Neural cell (in vitro differentiated cells): Measurements from ENCODE around the gene TMPRSS4. TPM values are rescaled to one million over a fixed set of nuclear protein-coding genes. Genes with fewer than 3 reads are reported as not detected.

Source experiments
- H2AFZ ChIP-seq: fragments of 200-600, 300-800 bp; sonication (generic), shearing (Covaris generic); 2 replicates; pipeline ENCODE4 v1.6.0; 2014; ENCODE audit warnings: low read depth, mild to moderate bottlenecking, antibody characterized with exemption, low read length, moderate library complexity
- H3F3A ChIP-seq: fragments of 200-600 bp; shearing (Covaris generic); 2 replicates; pipeline ENCODE4 v1.6.1; 2016; ENCODE audit warnings: mild to moderate bottlenecking, moderate library complexity, mixed read lengths, antibody characterized with exemption, low read length; ENCODE audit not compliant: insufficient read depth, poor library complexity, severe bottlenecking
- H3K27ac ChIP-seq: fragments of 200-600, 300-800 bp; sonication (generic), shearing (Covaris generic); 2 replicates; pipeline ENCODE4 v1.5.1; 2014; ENCODE audit warnings: mild to moderate bottlenecking, low read length, moderate library complexity
- H3K27me3 ChIP-seq: fragments of 300-800, 200-600 bp; sonication (generic), shearing (Covaris generic); 2 replicates; pipeline ENCODE4 v1.6.0; 2014; ENCODE audit warnings: mild to moderate bottlenecking, low read depth, low read length, moderate library complexity; ENCODE audit not compliant: insufficient read depth
- H3K36me3 ChIP-seq: fragments of 300-800, 200-600 bp; sonication (generic), shearing (Covaris generic); 2 replicates; pipeline ENCODE4 v1.5.1; 2014; ENCODE audit warnings: mild to moderate bottlenecking, antibody characterized with exemption, low read length, moderate library complexity; ENCODE audit not compliant: insufficient read depth
- H3K4me2 ChIP-seq: fragments of 300-800, 200-600 bp; sonication (generic), shearing (Covaris generic); 2 replicates; pipeline ENCODE4 v1.6.0; 2014; ENCODE audit warnings: mild to moderate bottlenecking, low read length
- H3K4me3 ChIP-seq: fragments of 300-800, 200-600 bp; sonication (generic), shearing (Covaris generic); 2 replicates; pipeline ENCODE4 v1.5.1; 2014; ENCODE audit warnings: mild to moderate bottlenecking, low read length, moderate library complexity
- H3K79me2 ChIP-seq: fragments of 200-600 bp; shearing (Covaris generic); replicated peaks from 2 replicates; pipeline ENCODE4 v1.6.0; 2014; ENCODE audit warnings: mild to moderate bottlenecking, low read length, moderate library complexity; ENCODE audit not compliant: insufficient read depth
- H3K9ac ChIP-seq: fragments of 300-800, 200-600 bp; sonication (generic), shearing (Covaris generic); 2 replicates; pipeline ENCODE4 v1.6.1; 2016; ENCODE audit warnings: mild to moderate bottlenecking, low read length, mixed read lengths
- H3K9me2 ChIP-seq: fragments of 200-600 bp; shearing (Covaris generic); 2 replicates; pipeline ENCODE4 v1.6.1; 2016; ENCODE audit warnings: mild to moderate bottlenecking, low read length, mixed read lengths; ENCODE audit not compliant: insufficient read depth
- H3K9me3 ChIP-seq: fragments of 200-600, 300-800 bp; sonication (generic), shearing (Covaris generic); 2 replicates; pipeline ENCODE4 v1.6.1; 2016; ENCODE audit warnings: mild to moderate bottlenecking, mixed run types, low read length, moderate library complexity, mixed read lengths
- H4K20me1 ChIP-seq: fragments of 200-600 bp; shearing (Covaris generic); 2 replicates; pipeline ENCODE4 v1.6.1; 2016; ENCODE audit warnings: mild to moderate bottlenecking, mixed run types; ENCODE audit not compliant: insufficient read depth
- CTCF ChIP-seq: fragments of 450-650 bp; IDR thresholded peaks from 2 replicates; pipeline ENCODE4 v1.5.1; 2014; ENCODE audit warnings: antibody characterized with exemption, mild to moderate bottlenecking, moderate library complexity; ENCODE audit not compliant: poor library complexity, severe bottlenecking
- EP300 ChIP-seq: fragments of 450-650 bp; conservative IDR thresholded peaks from 2 replicates; pipeline ENCODE4 v1.6.1; 2014; ENCODE audit warnings: antibody characterized with exemption, mild to moderate bottlenecking, moderate library complexity; ENCODE audit not compliant: poor library complexity, severe bottlenecking
- EZH2 ChIP-seq: fragments of 200-600, 300-800 bp; shearing (Covaris generic), sonication (generic); IDR thresholded peaks from 2 replicates; pipeline ENCODE4 v1.6.1; 2014; ENCODE audit warnings: antibody characterized with exemption, low read length, borderline replicate concordance, mild to moderate bottlenecking; ENCODE audit not compliant: insufficient read depth, poor library complexity, severe bottlenecking
- MXI1 ChIP-seq: fragments of 450-650 bp; conservative IDR thresholded peaks from 2 replicates; pipeline ENCODE4 v1.6.1; 2014; ENCODE audit warnings: antibody characterized with exemption, mild to moderate bottlenecking; ENCODE audit not compliant: poor library complexity, severe bottlenecking
- POLR2AphosphoS5 ChIP-seq: IDR thresholded peaks from 2 replicates; pipeline ENCODE4 v1.6.1; 2012
- RAD21 ChIP-seq: fragments of 450-650 bp; conservative IDR thresholded peaks from 2 replicates; pipeline ENCODE4 v1.6.1; 2014; ENCODE audit warnings: antibody characterized with exemption, mild to moderate bottlenecking, moderate library complexity
- SMC3 ChIP-seq: fragments of 450-650 bp; conservative IDR thresholded peaks from 2 replicates; pipeline ENCODE4 v1.6.1; 2014; ENCODE audit warnings: antibody characterized with exemption, mild to moderate bottlenecking, moderate library complexity; ENCODE audit not compliant: poor library complexity
- TAF1 ChIP-seq: IDR thresholded peaks from 2 replicates; pipeline ENCODE4 v1.6.1; 2012; ENCODE audit warnings: low read depth
- polyA plus RNA-seq: library from polyadenylated mRNA; depleted of rRNA; stranded (reverse); fragments of >200 nt; gene quantifications from 2 replicates; pipeline ENCODE4 v1.2.3, GENCODE V29; 2014
- TF ChIP-seq, protein P1 (sequence below): IDR thresholded peaks from 2 replicates; pipeline ENCODE4 v1.6.1; 2012; ENCODE audit warnings: borderline replicate concordance

Gene TMPRSS4
- polyA plus RNA-seq, 1 donor from 2014 or later: not detected

- H3K9me3 ChIP-seq: no peaks in the 10 kb centered on the region
- TF ChIP-seq RAD21 (no peak), EP300 (no peak), CTCF (no peak), SMC3 (no peak), POLR2AphosphoS5 (no peak)
- H3K27ac ChIP-seq: no peak overlapping the region
- H4K20me1 ChIP-seq: no peaks in the 10 kb centered on the region
- no peaks in the 10 kb centered on the region for H3K36me3 ChIP-seq
- H2AFZ ChIP-seq: no peak overlapping the region
- no peaks in the 10 kb centered on the region for H3F3A ChIP-seq
- no peaks in the 10 kb centered on the region for H3K27me3 ChIP-seq
- no peaks in the 10 kb centered on the region for H3K79me2 ChIP-seq
- no peaks in the 10 kb centered on the region for H3K9me2 ChIP-seq
- H3K4me3 ChIP-seq: no peak overlapping the region
- no peak overlapping the region for H3K4me2 ChIP-seq
- H3K9ac ChIP-seq: no peak overlapping the region
Measured at GRCh38 chr11:118136341-118136740, 59.5 kb downstream of the TMPRSS4 start.

GRCh38 chr11:118136801-118137200 lies 59.9 kb downstream of the TMPRSS4 start:
- H3F3A ChIP-seq: no peaks in the 10 kb centered on the region
- H2AFZ ChIP-seq: no peak overlapping the region
- TF ChIP-seq POLR2AphosphoS5 (no peak), TAF1 (no peak), CTCF (no peak), RAD21 (no peak), EZH2 (no peak), MXI1 (no peak), EP300 (no peak), SMC3 (no peak)
- TF ChIP-seq, protein P1, sequence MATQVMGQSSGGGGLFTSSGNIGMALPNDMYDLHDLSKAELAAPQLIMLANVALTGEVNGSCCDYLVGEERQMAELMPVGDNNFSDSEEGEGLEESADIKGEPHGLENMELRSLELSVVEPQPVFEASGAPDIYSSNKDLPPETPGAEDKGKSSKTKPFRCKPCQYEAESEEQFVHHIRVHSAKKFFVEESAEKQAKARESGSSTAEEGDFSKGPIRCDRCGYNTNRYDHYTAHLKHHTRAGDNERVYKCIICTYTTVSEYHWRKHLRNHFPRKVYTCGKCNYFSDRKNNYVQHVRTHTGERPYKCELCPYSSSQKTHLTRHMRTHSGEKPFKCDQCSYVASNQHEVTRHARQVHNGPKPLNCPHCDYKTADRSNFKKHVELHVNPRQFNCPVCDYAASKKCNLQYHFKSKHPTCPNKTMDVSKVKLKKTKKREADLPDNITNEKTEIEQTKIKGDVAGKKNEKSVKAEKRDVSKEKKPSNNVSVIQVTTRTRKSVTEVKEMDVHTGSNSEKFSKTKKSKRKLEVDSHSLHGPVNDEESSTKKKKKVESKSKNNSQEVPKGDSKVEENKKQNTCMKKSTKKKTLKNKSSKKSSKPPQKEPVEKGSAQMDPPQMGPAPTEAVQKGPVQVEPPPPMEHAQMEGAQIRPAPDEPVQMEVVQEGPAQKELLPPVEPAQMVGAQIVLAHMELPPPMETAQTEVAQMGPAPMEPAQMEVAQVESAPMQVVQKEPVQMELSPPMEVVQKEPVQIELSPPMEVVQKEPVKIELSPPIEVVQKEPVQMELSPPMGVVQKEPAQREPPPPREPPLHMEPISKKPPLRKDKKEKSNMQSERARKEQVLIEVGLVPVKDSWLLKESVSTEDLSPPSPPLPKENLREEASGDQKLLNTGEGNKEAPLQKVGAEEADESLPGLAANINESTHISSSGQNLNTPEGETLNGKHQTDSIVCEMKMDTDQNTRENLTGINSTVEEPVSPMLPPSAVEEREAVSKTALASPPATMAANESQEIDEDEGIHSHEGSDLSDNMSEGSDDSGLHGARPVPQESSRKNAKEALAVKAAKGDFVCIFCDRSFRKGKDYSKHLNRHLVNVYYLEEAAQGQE: no peak
- H3K27ac ChIP-seq: no peak overlapping the region
- H3K9me2 ChIP-seq: no peaks in the 10 kb centered on the region
- H4K20me1 ChIP-seq: no peaks in the 10 kb centered on the region
- no peaks in the 10 kb centered on the region for H3K27me3 ChIP-seq
- no peaks in the 10 kb centered on the region for H3K9me3 ChIP-seq
- no peaks in the 10 kb centered on the region for H3K79me2 ChIP-seq
- H3K9ac ChIP-seq: no peak overlapping the region
- no peak overlapping the region for H3K4me3 ChIP-seq
- no peaks in the 10 kb centered on the region for H3K36me3 ChIP-seq
- no peak overlapping the region for H3K4me2 ChIP-seq
